Lower leg skin (tissue), 4 donors: ENCODE results near the gene TFEC. TPM values are rescaled to one million over a fixed set of nuclear protein-coding genes. Genes with fewer than 3 reads are reported as not detected.
A peak's percentile ranks its signal among the peaks of the same experiment; 100 is the strongest.
"Not testable (repeated sequence)": the region's sequence is repeated elsewhere in the genome, so short reads cannot be mapped to it uniquely, and the experiment has no call there.

Experiments
- DNase-seq, 2 donors: peaks; one replicate each; pipeline ENCODE4 v3.0.0-alpha.2; 2019; ENCODE audit warnings: low spot score in 2 of 2
- H3K4me3 ChIP-seq: fragments of 200-600 bp; sonication (generic); 2 replicates; pipeline ENCODE4 v1.5.1; 2017; ENCODE audit warnings: mild to moderate bottlenecking, low read depth; ENCODE audit not compliant: poor library complexity, severe bottlenecking
- POLR2A ChIP-seq, 2 donors: fragments of 450-650 bp; IDR thresholded peaks; one replicate each; pipeline ENCODE4 v1.6.1; 2016 to 2017; ENCODE audit warnings: antibody characterized with exemption in 2 of 2, mild to moderate bottlenecking in 1 of 2, moderate library complexity in 1 of 2
- WGBS, 2 donors: methylation state at CpG; one replicate each; pipeline ENCODE4 v1.1.5; 2018; 5-methylcytosine and 5-hydroxymethylcytosine counted together
- intact Hi-C: fragments of 100-400 bp; cut with DNase I; formaldehyde crosslinking; loops from one replicate; pipeline ENCODE4 v1.15.0; 2023; ENCODE audit warnings: low total_unique reads
- total RNA-seq, 4 donors: library from RNA; depleted of rRNA; stranded (reverse); fragments of >200 nt; gene quantifications; one replicate each; pipeline ENCODE4 v1.1.0, GENCODE V29; 2016
- TF ChIP-seq, protein P1 (sequence below), 3 donors: fragments of 450-650 bp; IDR thresholded peaks; one replicate each; pipeline ENCODE4 v1.5.1; 2016; ENCODE audit warnings: antibody characterized with exemption in 3 of 3, mild to moderate bottlenecking in 3 of 3, moderate library complexity in 2 of 3

Gene TFEC
- total RNA-seq, 4 donors from 2014 or later = 0.29 to 0.81 (median 0.38) TPM

- intact Hi-C loops = no loop called here
- TF ChIP-seq, protein P1, sequence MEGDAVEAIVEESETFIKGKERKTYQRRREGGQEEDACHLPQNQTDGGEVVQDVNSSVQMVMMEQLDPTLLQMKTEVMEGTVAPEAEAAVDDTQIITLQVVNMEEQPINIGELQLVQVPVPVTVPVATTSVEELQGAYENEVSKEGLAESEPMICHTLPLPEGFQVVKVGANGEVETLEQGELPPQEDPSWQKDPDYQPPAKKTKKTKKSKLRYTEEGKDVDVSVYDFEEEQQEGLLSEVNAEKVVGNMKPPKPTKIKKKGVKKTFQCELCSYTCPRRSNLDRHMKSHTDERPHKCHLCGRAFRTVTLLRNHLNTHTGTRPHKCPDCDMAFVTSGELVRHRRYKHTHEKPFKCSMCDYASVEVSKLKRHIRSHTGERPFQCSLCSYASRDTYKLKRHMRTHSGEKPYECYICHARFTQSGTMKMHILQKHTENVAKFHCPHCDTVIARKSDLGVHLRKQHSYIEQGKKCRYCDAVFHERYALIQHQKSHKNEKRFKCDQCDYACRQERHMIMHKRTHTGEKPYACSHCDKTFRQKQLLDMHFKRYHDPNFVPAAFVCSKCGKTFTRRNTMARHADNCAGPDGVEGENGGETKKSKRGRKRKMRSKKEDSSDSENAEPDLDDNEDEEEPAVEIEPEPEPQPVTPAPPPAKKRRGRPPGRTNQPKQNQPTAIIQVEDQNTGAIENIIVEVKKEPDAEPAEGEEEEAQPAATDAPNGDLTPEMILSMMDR (IDR thresholded peaks at IDR 0.05) = no peak
- no peak for TF ChIP-seq POLR2A (IDR thresholded peaks at IDR 0.05)
- 49 to 50% methylated on average over 2 of the region's 2 CpGs for WGBS, 2 donors
- H3K4me3 ChIP-seq = no peak overlapping the region
- DNase-seq = no peak
Measured at GRCh38 chr7:116052006-116052405, 21.4 kb upstream of the TFEC start.

DNA sequence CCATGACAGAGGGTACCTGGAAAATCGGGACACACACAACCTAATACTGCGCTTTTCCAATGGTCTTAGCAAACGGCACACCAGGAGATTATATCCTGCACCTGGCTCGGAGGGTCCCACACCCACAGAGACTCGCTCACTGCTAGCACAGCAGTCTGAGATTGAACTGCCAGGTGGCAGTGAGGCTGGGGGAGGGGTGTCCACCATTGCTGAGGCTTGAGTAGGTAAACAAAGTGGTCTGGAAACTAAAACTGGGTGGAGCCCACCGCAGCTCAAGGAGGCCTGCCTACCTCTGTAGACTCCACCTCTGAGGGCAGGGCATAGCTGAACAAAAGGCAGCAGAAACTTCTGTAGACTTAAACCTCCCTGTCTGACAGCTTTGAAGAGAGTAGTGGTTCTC lies 16.7 kb upstream of the TFEC start:
- H3K4me3 ChIP-seq, intact Hi-C loops, DNase-seq: not testable (repeated sequence)
- 89 to 96% methylated on average over 6 of the region's 6 CpGs for WGBS, 2 donors

DNA sequence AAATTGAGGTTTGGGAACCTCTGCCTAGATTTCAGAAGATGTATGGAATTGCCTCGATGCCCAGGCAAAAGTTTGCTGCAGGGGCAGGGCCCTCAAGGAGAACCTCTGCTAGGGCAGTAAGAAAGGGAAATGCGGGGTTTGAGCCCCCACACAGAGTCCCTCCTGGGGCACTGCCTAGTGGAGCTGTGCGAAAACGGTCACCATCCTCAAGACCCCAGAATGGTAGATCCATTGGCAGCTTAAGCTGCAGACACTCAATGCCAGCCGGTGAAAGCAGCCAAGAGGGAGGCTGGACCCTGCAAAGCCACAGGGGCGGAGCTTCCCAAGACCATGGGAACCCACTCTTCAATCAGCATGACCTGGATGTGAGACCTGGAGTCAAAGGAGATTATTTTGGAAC lies 15.0 kb upstream of the TFEC start:
- TF ChIP-seq POLR2A (IDR thresholded peaks at IDR 0.05) = no peak
- TF ChIP-seq, protein P1 (IDR thresholded peaks at IDR 0.05) = no peak
- H3K4me3 ChIP-seq = no peak overlapping the region
- DNase-seq = peak in 1 of 2 donors; percentile 62
- intact Hi-C loops = no loop called here
- WGBS, 2 donors = 85 to 91% methylated on average over 6 of the region's 6 CpGs

- H3K4me3 ChIP-seq = no peak overlapping the region
- intact Hi-C loops = no loop called here
- no peak for TF ChIP-seq POLR2A (IDR thresholded peaks at IDR 0.05)
- TF ChIP-seq, protein P1 (IDR thresholded peaks at IDR 0.05) = no peak
- 73 to 83% methylated on average over 4 of the region's 4 CpGs for WGBS, 2 donors
- no peak for DNase-seq
Measured at GRCh38 chr7:116041615-116042014, 11.1 kb upstream of the TFEC start.

DNA sequence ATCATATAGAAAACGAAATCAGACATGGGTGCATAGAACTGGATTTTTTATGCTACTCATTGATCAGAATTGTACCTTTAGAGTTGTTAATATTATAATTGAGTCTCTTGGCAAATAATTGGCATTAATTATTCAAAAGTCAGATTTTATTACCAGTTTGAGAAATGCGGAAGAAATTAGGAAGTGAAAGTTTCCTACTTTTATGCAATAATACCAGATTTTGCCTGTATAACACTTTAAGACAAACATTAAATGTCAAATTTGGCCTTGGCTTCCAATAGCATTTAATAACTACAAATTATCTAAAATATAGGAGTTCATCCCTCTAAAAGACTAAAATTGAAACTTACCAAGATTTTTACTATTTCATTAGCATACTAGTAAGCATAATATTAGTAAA lies 6.8 kb upstream of the TFEC start:
- intact Hi-C loops = no loop called here
- no peak overlapping the region for H3K4me3 ChIP-seq
- no peak for DNase-seq
- 85 to 88% methylated on average over 2 of the region's 2 CpGs for WGBS, 2 donors
- TF ChIP-seq POLR2A (IDR thresholded peaks at IDR 0.05) = no peak
- TF ChIP-seq, protein P1 (IDR thresholded peaks at IDR 0.05) = no peak

- no peak for DNase-seq
- H3K4me3 ChIP-seq = no peak overlapping the region
- TF ChIP-seq, protein P1 (IDR thresholded peaks at IDR 0.05) = no peak
- TF ChIP-seq POLR2A (IDR thresholded peaks at IDR 0.05) = no peak
- WGBS, 2 donors = 82 to 84% methylated on average over 3 of the region's 3 CpGs
- intact Hi-C loops = no loop called here
Measured at GRCh38 chr7:116034411-116034810, 3.8 kb upstream of the TFEC start.
